Colonic mucosa (tissue), 4 donors: ENCODE data around the gene NELFA. TPM values are rescaled to one million over a fixed set of nuclear protein-coding genes. Genes with fewer than 3 reads are reported as not detected.
A peak's percentile ranks its signal among the peaks of the same experiment; 100 is the strongest.

ENCODE experiments used
- DNase-seq: peaks from one replicate; pipeline ENCODE4 v3.0.0-alpha.2; 2020
- H3K27ac ChIP-seq: fragments of 200-600 bp; one replicate; pipeline ENCODE4 v1.8.0; 2021
- H3K27me3 ChIP-seq: fragments of 200-600 bp; one replicate; pipeline ENCODE4 v1.8.0; 2021
- H3K36me3 ChIP-seq: fragments of 200-600 bp; one replicate; pipeline ENCODE4 v1.8.0; 2021
- H3K4me1 ChIP-seq: fragments of 200-600 bp; one replicate; pipeline ENCODE4 v1.8.0; 2021; ENCODE audit warnings: mild to moderate bottlenecking
- H3K4me3 ChIP-seq: fragments of 200-600 bp; one replicate; pipeline ENCODE4 v1.8.0; 2021
- H3K9ac ChIP-seq, 2 donors: one replicate each; pipeline ENCODE4 v1.7.0; 2013; ENCODE audit warnings: control low read depth in 2 of 2, low read depth in 2 of 2, low read length in 2 of 2
- H3K9me3 ChIP-seq: fragments of 200-600 bp; one replicate; pipeline ENCODE4 v1.8.0; 2021
- CTCF ChIP-seq: fragments of 200-600 bp; IDR thresholded peaks from one replicate; pipeline ENCODE4 v1.8.0; 2022; ENCODE audit warnings: antibody characterized with exemption, mild to moderate bottlenecking
- intact Hi-C: fragments of 100-400 bp; cut with DNase I; formaldehyde crosslinking; loops from one replicate; pipeline ENCODE4 v1.14.1; 2022
- total RNA-seq, 2 donors: library from RNA; stranded (reverse); fragmentation: NEBNext Ultra II Directional in 1 of 2; extraction: Animal tissue kit (Norgen Biotek cat#: 25700) in 1 of 2; gene quantifications; one replicate each; pipeline ENCODE4 v1.2.1, GENCODE V29; 2021
- donor health status: healthy.
- donor health status: DM: no; HTN: no; CAD: no.
- donor health status: DM: no; HTN: no; CAD: no.

NELFA gene
- total RNA-seq, 2 donors from 2014 or later: 25.7 to 41.5 TPM

GRCh38 chr4:1992468-1993168, 16.2 kb downstream of the NELFA start:
- H3K36me3 ChIP-seq: no peaks in the 10 kb centered on the region
- intact Hi-C loops: no loop called here
- no peak for DNase-seq

GRCh38 chr4:1991596-1992434, 17.0 kb downstream of the NELFA start:
- Histone ChIP-seq H3K4me1 (no peaks in the 10 kb centered on the region), H3K27me3 (no peaks in the 10 kb centered on the region), H3K9ac (no peak overlapping the region), H3K27ac (no peak overlapping the region), H3K4me3 (no peak overlapping the region), H3K36me3 (peaks cover under 1% of the 10 kb centered on the region), H3K9me3 (no peaks in the 10 kb centered on the region)
- TF ChIP-seq CTCF: no peak
- no peak for DNase-seq
- intact Hi-C loops: no loop called here

More at GRCh38 chr4:1992468-1993168, 16.2 kb downstream of the NELFA start:
- Histone ChIP-seq H3K4me1 (no peaks in the 10 kb centered on the region), H3K4me3 (no peak overlapping the region), H3K27me3 (no peaks in the 10 kb centered on the region), H3K9me3 (no peaks in the 10 kb centered on the region), H3K27ac (no peak overlapping the region), H3K9ac (no peak overlapping the region)
- no peak for TF ChIP-seq CTCF

GRCh38 chr4:1991087-1991486, 17.7 kb downstream of the NELFA start:
- Histone ChIP-seq H3K9me3 (no peaks in the 10 kb centered on the region), H3K36me3 (peaks cover 4% of the 10 kb centered on the region), H3K4me1 (no peaks in the 10 kb centered on the region), H3K27me3 (no peaks in the 10 kb centered on the region), H3K4me3 (no peak overlapping the region), H3K9ac (no peak overlapping the region), H3K27ac (no peak overlapping the region)
- no peak for TF ChIP-seq CTCF
- intact Hi-C loops: no loop called here
- DNase-seq: no peak

GRCh38 chr4:1990676-1991075, 18.1 kb downstream of the NELFA start:
- intact Hi-C loops: no loop called here
- Histone ChIP-seq H3K36me3 (peaks cover 4% of the 10 kb centered on the region), H3K27ac (no peak overlapping the region), H3K27me3 (no peaks in the 10 kb centered on the region), H3K9ac (no peak overlapping the region), H3K4me1 (no peaks in the 10 kb centered on the region), H3K9me3 (no peaks in the 10 kb centered on the region), H3K4me3 (no peak overlapping the region)
- TF ChIP-seq CTCF: no peak
- no peak for DNase-seq

- Histone ChIP-seq H3K9ac (no peak overlapping the region), H3K27me3 (no peaks in the 10 kb centered on the region), H3K27ac (no peak overlapping the region), H3K4me3 (no peak overlapping the region), H3K4me1 (no peaks in the 10 kb centered on the region), H3K36me3 (peaks cover 4% of the 10 kb centered on the region), H3K9me3 (no peaks in the 10 kb centered on the region)
- no peak for TF ChIP-seq CTCF
- DNase-seq: peak; percentile 13
- intact Hi-C loops: no loop called here
Measured at GRCh38 chr4:1990348-1990645, 18.5 kb downstream of the NELFA start.
